ENCODE measurements around the gene SPTLC2.

GRCh38 chr14:77616454-77617229 is at the start of gene SPTLC2:
- TF ChIP-seq CTCF (IDR thresholded peaks at IDR 0.05; ENCODE audit: insufficient read depth, low read length) (no peak), POLR2AphosphoS5 (IDR thresholded peaks at IDR 0.05; ENCODE audit: low read depth) (no peak; the same call in 1 of the 2 replicates), SPI1 (IDR thresholded peaks at IDR 0.05; ENCODE audit: borderline replicate concordance, low read depth) (no peak), GABPA (IDR thresholded peaks at IDR 0.05; ENCODE audit: low read depth) (no peak)

All from HL-60 (cell line).